HG03521 (cell line): Measurements from ENCODE around the gene CNOT4.
"Not testable (repeated sequence)": the region's sequence is repeated elsewhere in the genome, so short reads cannot be mapped to it uniquely, and the experiment has no call there.

Experiments used
- ATAC-seq: cut with Tn5 transposase; IDR thresholded peaks from one replicate; pipeline ENCODE4 v1.9.1; 2021; ENCODE audit warnings: mild to moderate bottlenecking, moderate library complexity; ENCODE audit not compliant: unreplicated experiment

CNOT4 gene

GRCh38 chr7:135459951-135460567 is 49.8 kb downstream of the CNOT4 start:
- ATAC-seq = no peak

GRCh38 chr7:135459076-135459475 is 50.8 kb downstream of the CNOT4 start:
- no peak for ATAC-seq

- no peak for ATAC-seq
These were observed 55.8 kb downstream of the CNOT4 start for GRCh38 chr7:135454060-135454459.

GRCh38 chr7:135449436-135449835 is 60.5 kb downstream of the CNOT4 start:
- ATAC-seq = no peak

DNA sequence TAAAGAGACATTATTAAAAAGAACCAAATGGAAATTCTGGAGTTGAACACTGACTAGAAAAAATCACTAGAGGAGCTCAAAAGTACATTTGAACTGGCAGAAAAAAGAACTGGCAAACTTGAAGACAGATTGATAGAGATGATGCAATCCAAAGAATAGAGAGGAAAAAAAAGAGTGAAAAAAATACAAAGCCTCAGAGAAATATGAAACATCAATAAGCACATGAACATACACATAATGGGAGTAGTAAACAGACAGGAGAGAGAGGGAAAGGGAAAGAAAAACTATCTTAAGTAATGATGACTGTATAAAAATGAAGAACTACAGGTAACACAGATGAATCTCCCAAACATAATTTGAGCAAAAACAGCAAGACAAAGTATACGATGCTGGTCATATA is 61.1 kb downstream of the CNOT4 start:
- no peak for ATAC-seq

DNA sequence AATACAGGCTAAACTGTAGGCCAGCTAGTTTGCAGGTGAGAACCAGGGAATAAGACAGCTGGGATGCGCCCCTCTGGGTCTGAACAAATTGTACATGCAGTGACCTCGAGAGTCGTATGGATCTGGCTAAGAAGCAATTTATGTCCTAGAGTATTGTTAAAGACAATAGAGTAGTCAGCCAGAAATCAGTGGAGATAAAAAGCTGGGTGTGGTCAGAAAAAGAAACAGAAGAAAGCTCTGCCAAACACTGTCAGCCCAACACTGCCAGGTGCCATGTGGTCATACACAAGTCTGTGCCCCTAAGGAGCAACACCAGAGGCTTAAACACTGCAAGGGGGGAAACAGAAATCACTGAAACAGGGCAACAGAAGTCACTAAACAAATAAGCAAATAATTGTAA is 62.2 kb downstream of the CNOT4 start:
- no peak for ATAC-seq

DNA sequence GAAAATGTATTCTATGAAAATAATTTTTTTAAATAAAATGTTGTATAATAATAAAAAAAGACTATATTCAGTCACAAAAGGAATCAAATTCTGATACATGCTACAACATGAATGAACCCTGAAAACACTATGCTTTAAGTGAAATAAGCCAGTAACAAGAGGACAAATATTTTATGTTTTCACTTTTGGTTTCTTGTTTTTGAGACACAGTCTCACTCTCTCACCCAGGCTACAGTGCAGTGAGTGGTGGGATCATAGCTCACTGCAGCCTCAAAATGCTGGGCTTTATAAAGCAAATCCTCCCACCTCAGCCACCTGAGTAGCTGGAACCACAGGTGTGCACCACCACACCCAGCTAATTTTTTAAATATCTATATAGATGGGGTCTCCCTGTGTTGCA is 64.2 kb downstream of the CNOT4 start:
- no peak for ATAC-seq

DNA sequence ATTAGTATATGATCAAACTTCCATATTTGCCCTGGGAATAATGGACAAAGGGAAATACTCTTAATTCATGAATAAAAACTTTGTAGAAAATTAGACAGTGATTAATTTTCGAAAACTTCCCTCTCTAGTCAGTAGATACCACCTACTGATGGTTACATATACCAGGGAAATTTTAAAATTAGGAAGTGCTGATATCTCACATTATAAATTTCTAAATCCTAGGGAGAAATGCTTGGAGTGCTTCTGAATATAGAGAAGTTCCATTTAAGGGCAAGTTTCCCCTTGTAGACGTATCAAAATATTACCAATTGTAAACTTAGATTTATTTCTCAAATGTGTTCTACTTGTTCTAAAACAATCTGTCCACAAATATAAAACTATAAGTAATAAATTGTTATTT is 64.6 kb downstream of the CNOT4 start:
- ATAC-seq = not testable (repeated sequence)

GRCh38 chr7:135441791-135442190 is 68.1 kb downstream of the CNOT4 start:
- ATAC-seq = no peak

GRCh38 chr7:135434047-135434446 is 75.9 kb downstream of the CNOT4 start:
- no peak for ATAC-seq

DNA sequence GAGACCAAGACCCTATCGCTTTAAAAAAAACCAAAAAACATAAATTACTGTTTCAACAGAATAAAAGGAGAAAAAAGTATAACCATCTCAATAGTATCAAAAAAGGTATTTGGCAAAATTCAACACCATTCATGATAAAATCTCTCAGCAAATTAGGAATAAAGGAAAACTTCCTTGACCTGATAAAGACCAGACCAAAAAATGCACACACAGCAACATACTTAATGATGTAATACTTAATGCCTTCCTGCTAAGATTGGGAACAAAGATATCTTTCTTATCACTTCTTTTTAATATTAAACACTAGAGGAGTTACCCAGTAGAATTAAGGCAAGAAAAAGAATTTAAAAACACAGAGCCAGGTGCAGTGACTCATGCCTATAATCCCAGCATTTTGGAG is 79.3 kb downstream of the CNOT4 start:
- no peak for ATAC-seq

- no peak for ATAC-seq
These were observed 81.0 kb downstream of the CNOT4 start for GRCh38 chr7:135428879-135429278.

DNA sequence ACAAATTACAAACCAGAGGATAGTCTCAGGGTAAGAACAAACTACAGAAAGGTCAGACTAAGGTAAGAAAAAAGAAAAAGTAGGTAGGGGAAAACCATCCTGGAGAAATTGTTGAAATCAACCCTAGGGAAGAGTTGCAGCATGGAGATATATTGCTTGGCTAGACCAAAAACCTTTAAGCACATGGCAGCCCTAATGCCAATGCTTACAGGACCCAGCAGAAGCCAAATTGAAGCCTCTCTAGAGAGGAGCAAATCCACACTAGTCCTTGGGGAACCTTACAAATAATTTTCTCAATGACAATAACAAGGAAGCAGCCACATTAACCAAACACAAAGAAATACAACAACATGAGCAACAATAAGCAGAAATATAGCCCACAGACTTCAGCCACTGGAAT is 81.9 kb downstream of the CNOT4 start:
- no peak for ATAC-seq

GRCh38 chr7:135427166-135427565 is 82.7 kb downstream of the CNOT4 start:
- no peak for ATAC-seq

GRCh38 chr7:135425036-135425435 is 84.9 kb downstream of the CNOT4 start:
- ATAC-seq = no peak

GRCh38 chr7:135420786-135421185 is 89.1 kb downstream of the CNOT4 start:
- ATAC-seq = no peak

DNA sequence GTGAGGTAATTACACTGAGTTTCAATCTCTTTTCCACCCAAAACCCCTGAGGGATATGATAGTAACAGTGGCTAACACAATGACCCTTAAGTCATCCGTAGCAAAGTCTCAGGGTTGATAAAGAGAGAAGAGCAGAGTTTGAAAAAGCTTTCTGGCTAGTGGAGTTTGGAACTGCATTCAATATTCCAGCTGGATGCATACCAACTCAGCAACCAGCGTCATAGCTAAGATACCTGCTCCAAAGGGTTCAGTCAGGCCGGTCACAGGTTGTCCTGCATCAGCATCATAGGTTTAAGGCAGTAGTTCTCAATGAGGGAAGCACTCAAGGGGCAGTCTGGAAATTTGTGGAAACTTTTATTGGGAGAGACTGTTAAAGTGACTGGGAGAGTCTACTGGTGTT is 93.5 kb downstream of the CNOT4 start:
- ATAC-seq = no peak

GRCh38 chr7:135414850-135415439 is 95.0 kb downstream of the CNOT4 start:
- no peak for ATAC-seq

DNA sequence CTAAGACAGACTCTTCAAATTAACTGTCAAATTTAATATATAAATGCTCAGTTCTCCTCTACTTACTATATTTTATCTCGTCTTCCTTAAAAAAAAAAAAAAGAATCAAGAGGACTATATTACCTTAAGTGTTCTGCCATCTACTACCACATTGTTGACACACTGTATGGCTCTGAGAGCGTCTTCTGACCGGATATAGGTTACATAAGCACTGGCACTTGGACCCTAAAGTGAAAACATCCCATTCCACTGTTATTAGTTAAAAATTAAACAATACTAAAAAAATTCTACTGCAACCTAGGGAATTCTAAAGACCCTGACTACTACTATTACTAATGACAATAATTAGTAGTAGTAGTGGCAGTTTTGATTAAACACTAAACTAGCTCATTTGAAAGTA is 95.7 kb downstream of the CNOT4 start:
- no peak for ATAC-seq

DNA sequence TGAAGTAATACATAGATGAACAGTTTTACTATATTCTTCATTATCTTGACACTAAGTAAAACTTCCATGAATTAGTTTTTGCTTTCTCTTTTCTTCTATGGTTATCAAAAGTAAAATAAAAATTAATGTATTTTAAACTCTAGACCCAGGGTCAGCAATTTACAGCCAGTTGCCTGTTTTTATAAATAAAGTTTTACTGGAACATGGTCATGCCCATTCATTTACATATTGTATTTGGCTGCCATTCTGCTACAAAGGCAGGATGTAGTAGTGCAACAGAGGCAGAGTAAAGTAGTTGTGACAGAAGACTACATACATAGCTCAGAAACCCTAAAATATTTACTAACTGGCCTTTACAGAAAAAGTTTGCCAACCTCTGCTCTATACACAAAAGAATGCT is 98.8 kb downstream of the CNOT4 start:
- ATAC-seq = no peak

- ATAC-seq = no peak
These were observed 99.4 kb downstream of the CNOT4 start for GRCh38 chr7:135410543-135410942.

DNA sequence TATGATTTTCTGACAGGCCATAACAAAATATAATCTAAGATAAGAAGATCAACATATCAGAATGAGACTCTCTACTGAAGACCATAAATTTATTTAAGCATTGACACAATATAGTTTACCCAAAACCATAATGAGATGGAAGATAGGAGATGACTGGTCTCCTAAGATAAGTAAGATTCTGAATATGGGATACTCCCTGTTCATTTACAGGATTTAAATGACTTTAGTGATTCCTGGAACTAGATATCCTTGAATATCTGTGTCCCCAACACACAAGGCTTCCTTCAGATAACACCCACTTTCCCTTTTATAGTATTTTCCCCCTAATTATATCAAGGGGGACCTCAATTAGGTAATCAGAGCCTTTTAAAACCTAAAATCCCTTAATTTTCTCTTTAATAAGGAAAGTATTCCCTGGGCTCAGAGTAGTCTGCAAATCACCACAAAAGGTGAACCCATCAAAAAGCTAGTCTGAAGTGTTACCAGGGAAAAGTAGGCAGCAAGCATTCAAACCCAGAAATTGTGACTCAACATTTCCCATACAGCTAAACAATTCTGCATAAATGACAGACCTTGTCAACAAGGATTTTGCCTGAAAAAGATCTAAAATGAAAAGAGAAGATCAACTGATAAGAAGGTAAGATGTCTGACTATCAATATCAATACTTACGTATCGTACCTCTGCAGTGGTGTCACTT is 99.9 kb downstream of the CNOT4 start:
- no peak for ATAC-seq

- no peak for ATAC-seq
These were observed 102.0 kb downstream of the CNOT4 start for GRCh38 chr7:135407884-135408283.
